Measurements from ENCODE around the gene SERPINI1. TPM values are rescaled to one million over a fixed set of nuclear protein-coding genes. Genes with fewer than 3 reads are reported as not detected.

Gene SERPINI1
- total RNA-seq, 2 donors from 2014 or later = 2.0 to 3.8 TPM

- H3K4me1 ChIP-seq = no peaks in the 10 kb centered on the region
- no peaks in the 10 kb centered on the region for H3K27me3 ChIP-seq
- DNase-seq (ENCODE audit: low spot score) = no peak
- no peak overlapping the region for H3K4me3 ChIP-seq
- TF ChIP-seq CTCF (IDR thresholded peaks at IDR 0.05) = no peak
- no peaks in the 10 kb centered on the region for H3K36me3 ChIP-seq
- H3K9me3 ChIP-seq = no peaks in the 10 kb centered on the region
- H3K27ac ChIP-seq = no peak overlapping the region
Observed at GRCh38 chr3:167750272-167750971, 14.9 kb downstream of the SERPINI1 start.

GRCh38 chr3:167754049-167754448, 18.5 kb downstream of the SERPINI1 start:
- Histone ChIP-seq H3K27ac (no peak overlapping the region), H3K9me3 (no peaks in the 10 kb centered on the region), H3K4me1 (no peaks in the 10 kb centered on the region), H3K4me3 (no peak overlapping the region), H3K27me3 (no peaks in the 10 kb centered on the region), H3K36me3 (no peaks in the 10 kb centered on the region)
- DNase-seq (ENCODE audit: low spot score) = no peak
- TF ChIP-seq CTCF (IDR thresholded peaks at IDR 0.05) = no peak

DNA sequence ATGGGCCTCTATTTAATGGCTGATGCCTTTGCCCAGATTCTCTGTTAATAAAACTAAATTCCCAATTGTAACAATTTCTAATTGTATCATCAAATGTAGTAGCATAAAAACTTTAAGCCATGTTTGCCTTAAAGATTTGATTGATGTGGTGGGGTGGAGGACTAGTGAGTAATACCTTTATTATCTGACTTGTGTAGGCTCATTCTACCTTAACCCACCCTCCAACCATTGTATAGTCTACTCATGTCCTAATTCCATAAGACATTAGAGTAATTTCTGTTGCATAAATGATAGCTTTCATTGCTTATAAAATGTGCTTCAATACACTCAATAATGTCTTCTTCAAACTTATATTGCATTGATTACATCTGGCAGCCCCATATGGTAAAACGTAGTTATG, 25.8 kb downstream of the SERPINI1 start:
- Histone ChIP-seq H3K27me3 (no peaks in the 10 kb centered on the region), H3K36me3 (no peaks in the 10 kb centered on the region), H3K4me1 (no peaks in the 10 kb centered on the region), H3K4me3 (no peak overlapping the region), H3K27ac (no peak overlapping the region), H3K9me3 (no peaks in the 10 kb centered on the region)
- no peak for TF ChIP-seq CTCF (IDR thresholded peaks at IDR 0.05)
- DNase-seq (ENCODE audit: low spot score) = no peak

DNA sequence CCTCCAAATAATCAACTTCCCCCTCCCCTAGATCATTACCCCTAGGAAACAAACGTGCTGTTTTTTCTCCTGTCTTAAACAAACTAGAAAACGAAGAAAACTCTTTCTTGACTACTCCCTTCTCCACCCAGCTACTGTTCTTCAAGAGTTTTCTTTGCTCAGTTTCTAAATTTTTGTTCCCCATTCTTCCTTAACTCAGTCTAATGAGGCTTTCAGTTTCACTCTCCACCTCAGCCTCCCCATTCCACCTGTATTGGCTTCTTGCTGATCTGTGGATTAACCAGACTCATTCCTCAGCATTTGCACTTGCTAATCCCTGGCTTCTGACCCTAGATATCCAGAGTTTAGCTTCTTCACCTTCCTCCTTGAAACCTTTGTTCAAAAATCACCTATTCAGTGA, 26.8 kb downstream of the SERPINI1 start:
- H3K27ac ChIP-seq = no peak overlapping the region
- no peak for TF ChIP-seq CTCF (IDR thresholded peaks at IDR 0.05)
- H3K9me3 ChIP-seq = no peaks in the 10 kb centered on the region
- no peaks in the 10 kb centered on the region for H3K27me3 ChIP-seq
- no peak overlapping the region for H3K4me3 ChIP-seq
- H3K36me3 ChIP-seq = no peaks in the 10 kb centered on the region
- no peaks in the 10 kb centered on the region for H3K4me1 ChIP-seq
- no peak for DNase-seq (ENCODE audit: low spot score)

DNA sequence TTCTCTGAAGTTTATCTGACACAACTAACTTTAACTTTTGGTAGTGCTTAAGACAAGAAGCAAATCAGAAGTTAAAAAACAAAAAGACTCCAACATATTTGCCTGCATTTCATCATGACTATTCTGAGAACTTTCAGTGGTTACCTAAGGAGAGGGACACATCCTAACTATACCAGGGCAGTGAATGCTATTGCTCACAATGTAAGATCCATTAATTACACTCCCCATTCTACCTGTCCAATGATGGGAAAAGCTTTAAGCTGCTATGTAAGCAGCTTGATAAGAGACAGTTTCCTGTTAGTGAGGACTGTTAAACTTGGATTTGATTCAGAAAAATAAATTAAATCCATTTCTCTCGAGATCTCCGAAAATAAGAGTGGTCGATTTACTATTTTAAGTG, 37.5 kb downstream of the SERPINI1 start:
- H3K27ac ChIP-seq = no peak overlapping the region
- no peak overlapping the region for H3K4me3 ChIP-seq
- H3K4me1 ChIP-seq = no peaks in the 10 kb centered on the region
- no peak for TF ChIP-seq CTCF (IDR thresholded peaks at IDR 0.05)
- H3K36me3 ChIP-seq = no peaks in the 10 kb centered on the region
- H3K9me3 ChIP-seq = peaks cover 0 to 7% of the 10 kb centered on the region in 2 donors
- H3K27me3 ChIP-seq = no peaks in the 10 kb centered on the region
- no peak for DNase-seq (ENCODE audit: low spot score)

DNA sequence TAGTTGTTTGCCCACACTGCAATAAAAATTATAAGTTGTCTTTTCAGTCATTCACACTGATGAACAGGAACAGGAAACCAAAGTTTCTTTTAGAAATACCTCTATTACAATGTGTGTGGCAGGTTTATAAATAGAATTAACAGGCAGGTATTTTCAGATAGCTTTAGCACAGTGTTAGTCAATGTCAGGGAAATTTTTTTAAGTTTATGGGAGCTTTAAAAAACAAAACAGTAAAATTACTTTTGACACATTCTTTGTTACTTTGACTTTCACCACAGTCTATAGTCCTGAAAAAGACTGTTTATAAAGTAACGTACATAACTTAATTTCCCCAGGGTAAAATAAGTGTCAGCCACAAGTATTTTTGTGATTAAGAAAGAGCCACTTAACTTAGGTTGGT, 38.1 kb downstream of the SERPINI1 start:
- Histone ChIP-seq H3K27ac (no peak overlapping the region), H3K4me3 (no peak overlapping the region), H3K9me3 (peaks cover 0 to 13% of the 10 kb centered on the region in 2 donors), H3K36me3 (no peaks in the 10 kb centered on the region), H3K27me3 (no peaks in the 10 kb centered on the region), H3K4me1 (no peaks in the 10 kb centered on the region)
- no peak for DNase-seq (ENCODE audit: low spot score)
- TF ChIP-seq CTCF (IDR thresholded peaks at IDR 0.05) = no peak

All from right atrium auricular region (tissue), 2 donors.